ELF-1 (cell line): ENCODE data around the gene GLOD4.
"Not testable (repeated sequence)": the region's sequence is repeated elsewhere in the genome, so short reads cannot be mapped to it uniquely, and the experiment has no call there.

ENCODE experiments used
- DNase-seq: peaks from one replicate; pipeline ENCODE4 v3.0.0-alpha.2; 2016; ENCODE audit warnings: low read depth, low spot score

Gene GLOD4

DNA sequence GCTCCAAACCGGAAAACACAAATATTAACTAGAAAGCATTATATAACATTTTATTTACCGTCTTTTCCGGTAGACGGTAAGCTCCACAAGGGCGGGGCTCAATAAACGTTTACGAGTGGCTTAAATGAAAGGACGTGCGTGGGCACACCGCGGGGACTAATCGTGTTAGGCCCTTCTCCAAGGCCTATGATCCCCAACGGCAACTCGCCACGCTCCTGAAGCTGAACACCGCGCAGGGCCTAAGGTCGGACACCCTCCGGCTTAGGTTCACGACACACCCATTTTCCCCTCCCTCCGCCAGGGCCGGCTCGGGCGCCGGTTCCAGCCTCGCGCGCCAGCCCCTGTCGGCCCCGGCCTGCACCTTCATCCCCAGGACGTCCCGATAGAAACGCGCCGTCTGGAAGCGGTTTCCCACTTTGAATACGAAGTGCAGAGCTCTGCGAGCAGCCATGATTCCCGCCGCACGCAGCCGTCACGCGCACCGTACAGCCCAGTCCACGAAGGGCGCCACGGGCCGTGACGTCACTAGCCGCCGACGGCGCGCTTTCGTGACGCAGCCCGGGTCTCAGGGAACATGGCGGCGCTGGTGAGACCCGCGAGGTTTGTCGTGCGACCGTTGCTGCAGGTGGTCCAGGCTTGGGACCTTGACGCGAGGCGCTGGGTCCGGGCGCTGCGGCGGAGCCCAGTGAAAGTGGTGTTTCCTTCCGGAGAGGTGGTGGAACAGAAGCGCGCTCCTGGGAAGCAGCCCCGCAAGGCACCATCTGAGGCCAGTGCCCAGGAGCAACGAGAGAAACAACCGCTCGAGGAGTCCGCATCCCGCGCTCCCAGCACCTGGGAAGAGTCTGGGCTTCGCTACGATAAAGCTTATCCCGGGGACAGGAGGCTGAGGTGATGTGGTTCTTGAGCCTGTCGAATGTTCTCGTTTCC, at the start of gene GLOD4, which contains the start of gene MRM3:
Gene GLOD4 (minus strand): TSS at position 476 of the 927 bp plus-strand sequence. CDS start 25 bp downstream, at position 451.
Gene MRM3 (plus strand): TSS at position 549 of the 927 bp plus-strand sequence. CDS start 26 bp downstream, at position 575.
- peak; percentile 93 for DNase-seq

- no peak for DNase-seq
These were observed 48.9 kb upstream of the GLOD4 start for GRCh38 chr17:830950-831349.

GRCh38 chr17:830381-830780, 48.3 kb upstream of the GLOD4 start:
- DNase-seq, result no peak

- not testable (repeated sequence) for DNase-seq
These were observed 47.5 kb upstream of the GLOD4 start for GRCh38 chr17:829614-830013.

DNA sequence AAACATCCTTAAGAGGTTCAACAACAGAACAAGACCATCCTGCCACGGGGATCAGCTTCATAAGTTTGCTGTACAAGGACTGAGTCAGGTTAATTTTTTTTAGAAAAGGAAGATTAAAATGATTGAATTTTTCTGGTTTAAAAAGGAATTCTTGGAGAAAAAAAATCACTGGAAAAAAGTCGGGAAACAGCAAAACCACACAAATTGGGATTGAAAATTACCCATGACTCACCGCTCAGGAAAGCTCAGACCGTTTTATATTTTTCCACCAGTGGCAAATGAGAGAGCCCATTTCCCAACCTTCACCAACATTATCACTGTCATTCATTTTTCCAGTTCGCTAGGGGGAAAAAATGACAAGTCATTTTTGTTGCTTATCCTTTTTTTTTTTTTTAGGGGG, 46.7 kb upstream of the GLOD4 start:
- DNase-seq, result no peak

DNA sequence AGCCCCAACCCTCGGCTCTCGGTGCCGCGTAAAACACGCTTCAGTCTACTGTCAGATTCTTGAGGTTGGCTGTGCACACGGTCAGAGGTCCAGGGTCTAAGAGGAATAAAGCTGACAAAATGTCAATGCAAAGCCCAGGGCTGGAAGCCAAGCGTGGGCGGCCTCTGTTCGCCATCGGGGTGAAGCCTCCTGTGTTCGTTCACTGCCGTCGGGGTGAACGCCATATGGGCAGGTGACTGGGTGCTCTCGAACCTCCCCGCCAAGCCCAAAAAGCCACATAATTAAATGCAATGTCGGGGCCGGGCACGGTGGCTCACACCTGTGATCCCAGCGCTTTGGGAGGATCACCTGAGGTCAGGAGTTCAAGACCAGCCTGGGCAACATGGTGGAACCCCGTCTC, 44.7 kb upstream of the GLOD4 start:
- DNase-seq, result no peak

GRCh38 chr17:825216-825615, 43.1 kb upstream of the GLOD4 start:
- no peak for DNase-seq

GRCh38 chr17:824378-824777, 42.3 kb upstream of the GLOD4 start:
- no peak for DNase-seq

GRCh38 chr17:823501-823902, 41.4 kb upstream of the GLOD4 start:
- no peak for DNase-seq

DNA sequence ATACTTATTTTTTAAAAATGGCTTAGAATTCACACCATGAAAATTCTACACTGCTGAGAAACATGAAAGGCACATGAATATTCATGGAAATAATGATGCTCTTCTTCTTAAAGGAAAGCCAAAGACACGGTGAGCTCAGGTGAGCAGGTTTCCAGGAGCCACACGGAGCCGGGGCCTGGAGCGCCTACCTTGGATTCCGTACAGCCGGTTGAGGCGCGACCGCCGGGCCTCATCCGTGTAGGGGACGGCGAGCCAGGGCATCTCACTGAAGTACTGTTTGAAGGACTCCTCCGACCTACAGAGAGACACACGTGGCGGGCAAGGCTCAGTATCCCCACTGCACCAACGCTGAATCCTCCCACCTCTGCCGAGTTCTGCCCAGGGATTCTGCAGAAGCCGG, 37.2 kb upstream of the GLOD4 start:
- no peak for DNase-seq

- DNase-seq, result no peak
These were observed 32.3 kb upstream of the GLOD4 start for GRCh38 chr17:814371-814770.

- no peak for DNase-seq
These were observed 30.6 kb upstream of the GLOD4 start for GRCh38 chr17:812638-813204.

- peak; percentile 78 for DNase-seq
These were observed 29.1 kb upstream of the GLOD4 start for GRCh38 chr17:811051-811784.

DNA sequence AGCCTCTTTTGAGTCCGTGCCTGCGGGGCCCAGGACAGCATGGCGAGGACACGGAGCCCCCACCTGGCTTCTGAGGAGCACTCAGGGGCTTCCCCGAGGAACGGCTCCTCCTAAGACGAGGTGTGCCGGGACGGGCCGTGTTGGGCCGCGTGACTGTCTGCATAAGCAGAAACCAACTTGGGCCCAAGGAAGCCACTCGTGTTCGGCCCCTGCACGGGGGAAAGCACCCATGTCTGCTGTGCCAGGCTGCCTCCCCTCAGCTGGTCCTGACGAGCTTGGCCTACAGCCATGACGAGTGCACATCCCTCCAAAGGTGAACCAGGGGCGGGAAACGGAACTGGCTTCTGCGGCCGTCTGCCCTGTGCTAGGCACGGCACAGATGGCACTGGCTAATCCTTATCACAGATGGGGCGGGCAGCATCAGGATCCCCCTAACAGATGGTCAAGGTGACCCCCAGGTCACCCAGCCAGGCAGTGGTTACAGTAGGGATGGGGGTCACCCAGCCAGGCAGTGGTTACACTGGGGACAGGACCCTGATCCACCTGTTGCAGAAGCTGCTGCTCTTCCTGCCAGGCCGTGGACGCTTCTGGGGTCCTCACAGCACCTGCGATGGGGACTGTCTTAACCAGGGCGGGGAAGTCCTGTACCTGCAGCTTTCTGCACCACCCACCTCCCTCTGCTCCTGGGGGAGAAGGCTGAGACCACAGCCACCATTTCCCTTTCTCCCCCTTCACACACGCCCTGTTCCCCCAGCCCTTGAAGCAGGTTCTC, 25.6 kb upstream of the GLOD4 start:
- DNase-seq, result no peak

DNA sequence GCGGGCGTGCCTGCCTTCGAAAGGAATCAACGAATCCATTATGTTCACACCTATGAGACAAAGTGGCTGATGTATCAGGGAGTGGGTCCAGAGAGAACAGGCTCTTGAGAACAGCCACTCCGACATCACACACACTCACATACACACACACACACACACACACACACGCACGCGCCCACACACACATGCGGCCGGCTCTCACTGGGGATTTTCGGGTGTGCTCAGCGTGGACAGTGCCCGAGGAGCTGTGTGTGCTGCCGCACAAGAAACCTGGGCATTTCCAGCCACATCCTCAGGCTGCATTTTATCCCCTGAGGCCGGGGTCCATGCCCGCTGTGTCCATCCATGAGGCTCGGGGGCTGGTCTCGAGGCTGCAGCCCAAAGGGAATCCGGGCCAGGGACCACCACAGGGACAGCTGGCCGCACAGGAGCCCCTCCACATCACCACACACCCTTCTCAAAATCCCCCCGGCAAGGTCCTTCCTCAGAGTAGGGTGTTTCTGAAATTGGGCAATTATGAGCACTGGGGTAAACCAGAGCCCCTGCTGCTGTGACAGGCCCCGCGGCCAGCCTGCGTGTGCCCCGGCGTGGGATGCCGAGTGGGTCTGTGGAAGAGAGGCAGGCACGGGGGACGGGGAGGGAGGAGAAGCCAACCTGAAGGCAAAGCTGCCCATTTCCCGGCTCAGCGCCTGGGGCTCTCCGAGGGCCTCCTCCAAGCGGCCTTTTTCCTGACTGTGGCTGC, 24.9 kb upstream of the GLOD4 start:
- no peak for DNase-seq

GRCh38 chr17:806346-806745, 24.3 kb upstream of the GLOD4 start:
- no peak for DNase-seq

DNA sequence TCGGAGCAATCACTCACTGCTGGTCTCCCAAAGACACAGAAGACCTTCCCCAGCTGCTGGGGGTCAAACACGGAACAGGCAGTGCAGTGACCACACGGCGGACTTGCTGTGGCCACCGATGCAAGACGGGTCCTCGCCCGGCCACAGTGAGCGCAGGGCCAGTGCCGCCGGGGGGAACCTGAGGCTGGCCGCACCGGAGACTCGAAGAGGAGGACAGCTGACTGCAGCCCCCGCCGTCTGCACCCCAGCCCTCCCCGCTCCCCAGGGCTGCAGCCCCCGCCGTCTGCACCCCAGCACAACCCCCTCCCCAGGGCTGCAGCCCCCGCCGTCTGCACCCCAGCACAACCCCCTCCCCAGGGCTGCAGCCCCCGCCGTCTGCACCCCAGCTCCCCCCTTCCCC, 23.8 kb upstream of the GLOD4 start:
- DNase-seq, result not testable (repeated sequence)

GRCh38 chr17:804541-805435, 22.7 kb upstream of the GLOD4 start:
- DNase-seq, result no peak
